HCT116 (cell line): ENCODE data around the gene PHF21A. TPM values are rescaled to one million over a fixed set of nuclear protein-coding genes. Genes with fewer than 3 reads are reported as not detected.

Experiments used
- ATAC-seq: fragments of 200-7000 bp; cut with Tn5 transposase; 2 replicates; pipeline ENCODE4 v1.9.1; 2020; ENCODE audit warnings: mild to moderate bottlenecking, moderate library complexity
- BruUV-seq: library from RNA; stranded (reverse); fragments of 400-500 nt; replicated peaks from 2 replicates; lab custom pipeline; 2021; lab: Mats Ljungman, UMichigan
- CTCF ChIA-PET: fragments of 300-600 bp; sonication (Branson Sonifier 250); formaldehyde crosslinking; loops from one replicate; lab custom pipeline; 2021; ENCODE audit warnings: antibody characterized with exemption; lab: Charles Lee
- POLR2A ChIA-PET: fragments of 300-600, 350-600 bp; sonication (Branson Sonifier 250); formaldehyde crosslinking; loops from one replicate; lab custom pipeline; 2021; ENCODE audit warnings: antibody characterized with exemption; lab: Charles Lee
- RAD21 ChIA-PET, 2 experiments: fragments of 300-600 bp; sonication (Branson Sonifier 250); formaldehyde crosslinking; loops; one replicate each; lab custom pipeline; 2023; ENCODE audit warnings: low total read pairs in 2 of 2; ENCODE audit not compliant: uncharacterized antibody in 2 of 2, unreplicated experiment in 2 of 2, low non-redundant PET in 1 of 2; lab: Charles Lee
- DNase-seq: peaks from one replicate; pipeline ENCODE4 v3.0.0-alpha.2; 2010; ENCODE audit warnings: low read depth, low spot score
- H2AFZ ChIP-seq: fragments of 200-600 bp; shearing (Covaris generic), sonication (generic); 2 replicates; pipeline ENCODE4 v1.6.1; 2017; ENCODE audit warnings: low read depth, mixed run types, mixed read lengths, antibody characterized with exemption, low read length; ENCODE audit not compliant: poor library complexity, severe bottlenecking
- H3K27ac ChIP-seq: 2 replicates; pipeline ENCODE4 v1.5.1; 2012; ENCODE audit warnings: low read depth, low read length
- H3K27me3 ChIP-seq: fragments of 200-600 bp; sonication (generic); 2 replicates; pipeline ENCODE4 v1.6.1; 2016; ENCODE audit warnings: mixed run types, low read length, mixed read lengths; ENCODE audit not compliant: insufficient read depth
- H3K36me3 ChIP-seq, 2 experiments: fragments of 200-500 bp in 1 of 2; fragments of 200-600 bp in 1 of 2; sonication (Bioruptor generic) in 1 of 2; sonication (generic) in 1 of 2; 2 replicates each; pipeline versions ENCODE4 v1.5.1 to v1.6.1; 2014 to 2016; ENCODE audit warnings: low read length in 2 of 2, inconsistent platforms in 1 of 2, mixed read lengths in 1 of 2, mixed run types in 1 of 2; ENCODE audit not compliant: insufficient read depth in 2 of 2, control insufficient read depth in 1 of 2
- H3K4me1 ChIP-seq, 2 experiments: fragments of 200-600 bp in 1 of 2; sonication (generic) in 1 of 2; 2 replicates each; pipeline versions ENCODE4 v1.5.1 to v1.6.1; 2012 to 2017; ENCODE audit warnings: low read length in 2 of 2, inconsistent platforms in 1 of 2, mild to moderate bottlenecking in 1 of 2, mixed read lengths in 1 of 2, mixed run types in 1 of 2, moderate library complexity in 1 of 2; ENCODE audit not compliant: insufficient read depth in 2 of 2, control insufficient read depth in 1 of 2
- H3K4me2 ChIP-seq: fragments of 200-600 bp; sonication (generic); 2 replicates; pipeline ENCODE4 v1.6.1; 2017; ENCODE audit warnings: mixed run types, low read length, mixed read lengths
- H3K4me3 ChIP-seq, 2 experiments: fragments of 200-600 bp in 1 of 2; sonication (generic) in 1 of 2; replicated peaks in 1 of 2; 2 replicates each; pipeline ENCODE4 v1.5.1; 2011 to 2016; ENCODE audit warnings: low read length in 2 of 2, control low read depth in 1 of 2, low read depth in 1 of 2, mild to moderate bottlenecking in 1 of 2, mixed read lengths in 1 of 2, mixed run types in 1 of 2
- H3K79me2 ChIP-seq: fragments of 200-600 bp; sonication (generic); 2 replicates; pipeline ENCODE4 v1.6.1; 2017; ENCODE audit warnings: mild to moderate bottlenecking, mixed run types, low read length, moderate library complexity, mixed read lengths; ENCODE audit not compliant: insufficient read depth
- H3K9ac ChIP-seq: fragments of 200-600 bp; sonication (generic); 2 replicates; pipeline ENCODE4 v1.6.1; 2016; ENCODE audit warnings: low read length, mixed read lengths
- H3K9me2 ChIP-seq: fragments of 200-600 bp; sonication (generic), shearing (Covaris generic); 2 replicates; pipeline ENCODE4 v1.6.1; 2017; ENCODE audit warnings: mixed run types, mild to moderate bottlenecking, moderate library complexity; ENCODE audit not compliant: insufficient read depth
- H3K9me3 ChIP-seq, 2 experiments: fragments of 200-500 bp in 1 of 2; fragments of 200-600 bp in 1 of 2; sonication (Bioruptor generic) in 1 of 2; sonication (generic) in 1 of 2; 2 replicates each; pipeline ENCODE4 v1.6.1; 2014 to 2017; ENCODE audit warnings: low read length in 2 of 2, mixed read lengths in 2 of 2, inconsistent platforms in 1 of 2, low read depth in 1 of 2, mild to moderate bottlenecking in 1 of 2, mixed run types in 1 of 2, moderate library complexity in 1 of 2; ENCODE audit not compliant: control insufficient read depth in 1 of 2, insufficient read depth in 1 of 2
- H4K20me1 ChIP-seq: fragments of 200-600 bp; sonication (generic), shearing (Covaris generic); 2 replicates; pipeline ENCODE4 v1.6.1; 2017; ENCODE audit warnings: mixed run types, mild to moderate bottlenecking, moderate library complexity; ENCODE audit not compliant: insufficient read depth
- CBX3 ChIP-seq: IDR thresholded peaks from 2 replicates; pipeline ENCODE4 v1.6.1; 2012; ENCODE audit warnings: low read depth
- JUND ChIP-seq: IDR thresholded peaks from 2 replicates; pipeline ENCODE4 v1.6.1; 2012
- MAX ChIP-seq: IDR thresholded peaks from 2 replicates; pipeline ENCODE4 v1.6.1; 2012
- SIN3A ChIP-seq: IDR thresholded peaks from 2 replicates; pipeline ENCODE4 v1.6.1; 2012; ENCODE audit warnings: low read depth
- SP1 ChIP-seq: IDR thresholded peaks from 2 replicates; pipeline ENCODE4 v1.6.1; 2012; ENCODE audit warnings: low read depth
- TCF7L2 ChIP-seq: IDR thresholded peaks from 2 replicates; pipeline ENCODE4 v1.7.0; 2011; ENCODE audit warnings: borderline replicate concordance, inconsistent platforms; ENCODE audit not compliant: insufficient read depth, insufficient read length; ENCODE audit errors: extremely low read depth
- ZNF274 ChIP-seq: fragments of 200-500 bp; sonication (Bioruptor generic); IDR thresholded peaks from 2 replicates; pipeline ENCODE4 v1.6.1; 2014; ENCODE audit warnings: mild to moderate bottlenecking, low read depth, low read length, inconsistent platforms
- intact Hi-C: fragments of 100-400 bp; cut with micrococcal nuclease; formaldehyde crosslinking; loops from 2 replicates; pipeline ENCODE4 v1.10.0; 2022
- total RNA-seq: library from RNA; stranded (reverse); gene quantifications from one replicate; pipeline ENCODE4 v1.2.1, GENCODE V29; 2021; ENCODE audit not compliant: unreplicated experiment

Gene PHF21A
- total RNA-seq, 1 experiment from 2014 or later: 27.0 TPM

- no peak overlapping the region for H2AFZ ChIP-seq
- no peaks in the 10 kb centered on the region for H3K79me2 ChIP-seq
- H3K4me3 ChIP-seq: no peak overlapping the region
- no peak overlapping the region for H3K4me2 ChIP-seq
- BruUV-seq: no TSS peak
- H3K27me3 ChIP-seq: no peaks in the 10 kb centered on the region
- POLR2A ChIA-PET: no interaction called here
- H3K9me2 ChIP-seq: no peaks in the 10 kb centered on the region
- peaks cover 0 to 5% of the 10 kb centered on the region in 2 experiments; a peak in 1 of 4 replicates for H3K4me1 ChIP-seq
- H3K9ac ChIP-seq: no peak overlapping the region
- no peaks in the 10 kb centered on the region for H3K36me3 ChIP-seq
- no peaks in the 10 kb centered on the region for H4K20me1 ChIP-seq
- CTCF ChIA-PET: no interaction called here
- RAD21 ChIA-PET: no interaction called here
- ATAC-seq: no peak
- no peak for TF ChIP-seq SP1
- TF ChIP-seq CBX3: no peak
- no peak for TF ChIP-seq TCF7L2
- no peak for TF ChIP-seq JUND
- no peak for TF ChIP-seq MAX
- TF ChIP-seq SIN3A: no peak
- no peak for TF ChIP-seq ZNF274
- TF ChIP-seq, all 23 proteins: peak for 0
- Histone ChIP-seq H3K9me3 (no peaks in the 10 kb centered on the region), H3K27ac (no peak overlapping the region)
- intact Hi-C loops: no loop called here
- DNase-seq: no peak
Observed at GRCh38 chr11:46142561-46142960, 21.3 kb upstream of the PHF21A start.

GRCh38 chr11:46141597-46141996, 20.3 kb upstream of the PHF21A start:
- H3K36me3 ChIP-seq: no peaks in the 10 kb centered on the region
- DNase-seq: no peak
- intact Hi-C loops: no loop called here
- no peak for TF ChIP-seq CBX3
- TF ChIP-seq, all 23 proteins: peak for 0
- no peak overlapping the region for H3K9ac ChIP-seq
- no peaks in the 10 kb centered on the region for H3K9me2 ChIP-seq
- no peak overlapping the region for H2AFZ ChIP-seq
- no peaks in the 10 kb centered on the region for H3K9me3 ChIP-seq
- ChIA-PET CTCF (no interaction called here), POLR2A (no interaction called here), RAD21 (no interaction called here)
- no peaks in the 10 kb centered on the region for H3K79me2 ChIP-seq
- no peak overlapping the region for H3K4me2 ChIP-seq
- no peak overlapping the region for H3K27ac ChIP-seq
- peaks cover 0 to 5% of the 10 kb centered on the region in 2 experiments; a peak in 1 of 4 replicates for H3K4me1 ChIP-seq
- BruUV-seq: no TSS peak
- H3K4me3 ChIP-seq: no peak overlapping the region
- ATAC-seq: no peak
- H4K20me1 ChIP-seq: no peaks in the 10 kb centered on the region
- no peaks in the 10 kb centered on the region for H3K27me3 ChIP-seq
